HepG2 (cell line): ENCODE results near the gene MOAP1. TPM values are rescaled to one million over a fixed set of nuclear protein-coding genes. Genes with fewer than 3 reads are reported as not detected.

ENCODE experiments used
- ARID5B ChIP-seq: IDR thresholded peaks from 2 replicates; pipeline ENCODE4 v1.4.0; 2020; ENCODE audit warnings: mild to moderate bottlenecking, missing genetic modification reagents
- CCAR2 ChIP-seq: fragments of 200-400 bp; formaldehyde crosslinking; optimal IDR thresholded peaks from 2 replicates; pipeline ENCODE3; 2018; ENCODE audit warnings: low read depth, mild to moderate bottlenecking, low read length, moderate library complexity
- CEBPB ChIP-seq: IDR thresholded peaks from 2 replicates; pipeline ENCODE4 v1.6.1; 2011; ENCODE audit warnings: low read depth, low read length, improper control_type of control experiment, borderline replicate concordance
- EEA1 ChIP-seq: sonication (generic); formaldehyde crosslinking; IDR thresholded peaks from 2 replicates; pipeline ENCODE4 v1.5.1; 2020; ENCODE audit warnings: mild to moderate bottlenecking, missing genetic modification reagents, borderline replicate concordance
- ERF ChIP-seq: IDR thresholded peaks from 2 replicates; pipeline ENCODE4 v1.6.1; 2018; ENCODE audit warnings: missing biosample characterization, missing genetic modification reagents
- ESRRA ChIP-seq: sonication (generic); formaldehyde crosslinking; IDR thresholded peaks from 2 replicates; pipeline ENCODE4 v1.5.1; 2020; ENCODE audit warnings: mild to moderate bottlenecking, low read depth, missing genetic modification reagents
- FOXP4 ChIP-seq: sonication (generic); formaldehyde crosslinking; IDR thresholded peaks from 2 replicates; pipeline ENCODE4 v1.4.0; 2020; ENCODE audit warnings: missing genetic modification reagents
- HDAC1 ChIP-seq: sonication (generic); formaldehyde crosslinking; IDR thresholded peaks from 2 replicates; pipeline ENCODE4 v1.5.1; 2020; ENCODE audit warnings: mild to moderate bottlenecking, missing genetic modification reagents
- HMG20A ChIP-seq: IDR thresholded peaks from 2 replicates; pipeline ENCODE4 v1.6.1; 2016; ENCODE audit warnings: borderline replicate concordance
- MED1 ChIP-seq: sonication (generic); formaldehyde crosslinking; IDR thresholded peaks from 2 replicates; pipeline ENCODE4 v1.4.0; 2020; ENCODE audit warnings: missing genetic modification reagents
- NCOR1 ChIP-seq: fragments of 200-600 bp; sonication (generic); IDR thresholded peaks from 2 replicates; pipeline ENCODE4 v1.7.0; 2017; ENCODE audit warnings: antibody characterized with exemption, low read length, borderline replicate concordance
- NR2F6 ChIP-seq, 2 experiments: IDR thresholded peaks; 2 replicates each; pipeline ENCODE4 v1.6.1; 2016; ENCODE audit warnings: antibody characterized with exemption in 1 of 2, mild to moderate bottlenecking in 1 of 2
- PITX1 ChIP-seq: sonication (generic); formaldehyde crosslinking; IDR thresholded peaks from 2 replicates; pipeline ENCODE4 v1.5.1; 2020; ENCODE audit warnings: mild to moderate bottlenecking, missing genetic modification reagents
- SOX13 ChIP-seq, 3 experiments: fragments of 450-650 bp in 1 of 3; sonication (generic) in 1 of 3; formaldehyde crosslinking in 1 of 3; IDR thresholded peaks in 2 of 3; conservative IDR thresholded peaks in 1 of 3; 2 replicates each; pipeline versions ENCODE4 v1.5.0 to v1.6.1; 2016 to 2020; ENCODE audit warnings: antibody characterized with exemption in 1 of 3, mild to moderate bottlenecking in 1 of 3, missing compliant biosample characterization in 1 of 3, missing genetic modification reagents in 1 of 3, moderate library complexity in 1 of 3
- SOX5 ChIP-seq: IDR thresholded peaks from 2 replicates; pipeline ENCODE4 v1.6.1; 2016; ENCODE audit warnings: borderline replicate concordance
- TEAD3 ChIP-seq: optimal IDR thresholded peaks from 2 replicates; pipeline ENCODE3; 2016; ENCODE audit warnings: borderline replicate concordance
- ZBTB26 ChIP-seq: IDR thresholded peaks from 2 replicates; pipeline ENCODE4 v1.6.1; 2016; ENCODE audit warnings: missing compliant biosample characterization, missing genetic modification reagents, borderline replicate concordance
- ZMYM3 ChIP-seq: sonication (generic); formaldehyde crosslinking; IDR thresholded peaks from 2 replicates; pipeline ENCODE4 v1.5.1; 2020; ENCODE audit warnings: mild to moderate bottlenecking, missing genetic modification reagents
- ZNF460 ChIP-seq: sonication (generic); formaldehyde crosslinking; IDR thresholded peaks from 2 replicates; pipeline ENCODE4 v1.5.1; 2020; ENCODE audit warnings: missing genetic modification reagents, mild to moderate bottlenecking, borderline replicate concordance
- polyA plus RNA-seq, 8 experiments: library from polyadenylated mRNA; depleted of rRNA in 3 of 8; stranded (reverse) in 7 of 8; unstranded in 1 of 8; fragments of >200 nt; fragmentation: Illumina TruSeq in 4 of 8; extraction: Trizol in 4 of 8; gene quantifications; 2 replicates each; pipeline versions ENCODE4 v1.2.1 to v1.2.3, GENCODE V29; 2011 to 2016; ENCODE audit warnings: low read depth in 4 of 8, missing spikeins in 1 of 8, mixed read lengths in 1 of 8; ENCODE audit not compliant: insufficient read depth in 1 of 8
- total RNA-seq, 5 experiments: library from RNA; depleted of rRNA; stranded (reverse); fragments of >200 nt; fragmentation: Illumina TruSeq; extraction: Trizol; gene quantifications; 2 replicates each; pipeline ENCODE4 v1.2.3, GENCODE V29; 2016; ENCODE audit warnings: low read depth in 1 of 5

Gene MOAP1
- total and polyA plus RNA-seq, 2 of the 13 experiments (the other 11 are each of a cell fraction or from before 2014, with no cell fraction given), result 14.6 to 47.0 TPM

- TF ChIP-seq NR2F6 (IDR thresholded peaks at IDR 0.05) (peak; percentile 43), NR2F6 (CRISPR knock-in tag; IDR thresholded peaks at IDR 0.05) (peak; percentile 65), PITX1 (peak; percentile 61; the same call in 1 of the 2 replicates), CCAR2 (no peak), ZNF460 (CRISPR knock-in tag) (peak; percentile 95), ARID5B (peak; percentile 55), NCOR1 (no peak), FOXP4 (CRISPR knock-in tag) (0 out of 2 replicates have a peak, but pooled peaks have one; percentile 43), ZBTB26 (CRISPR knock-in tag) (peak; percentile 50; the same call in 1 of the 2 replicates), CEBPB (no peak), EEA1 (CRISPR knock-in tag) (no peak), ERF (CRISPR knock-in tag) (0 out of 2 replicates have a peak, but pooled peaks have one; percentile 44), HDAC1 (CRISPR knock-in tag) (peak; percentile 53), ZMYM3 (CRISPR knock-in tag) (peak; percentile 78), SOX5 (CRISPR knock-in tag) (0 out of 2 replicates have a peak, but pooled peaks have one; percentile 27), SOX13 (IDR thresholded peaks at IDR 0.05) (no peak), SOX13 (CRISPR knock-in tag; conservative IDR thresholded peaks at IDR 0.05 in 1 of 2, IDR thresholded peaks at IDR 0.05 in 1 of 2) (peak in 1 of 2 experiments; percentile 26; a peak in 1 of 4 replicates), ESRRA (CRISPR knock-in tag) (peak; percentile 42; the same call in 1 of the 2 replicates), MED1 (CRISPR knock-in tag) (peak; percentile 69), HMG20A (CRISPR knock-in tag) (peak; percentile 44; the same call in 1 of the 2 replicates), TEAD3 (CRISPR knock-in tag) (peak; percentile 54)
Measured at GRCh38 chr14:93142854-93143652, 41.6 kb downstream of the MOAP1 start (continued).
